HAP-1 (cell line): ENCODE results near the gene TYW3.

ENCODE experiments used
- DNase-seq, 2 experiments: peaks; one replicate each; pipeline ENCODE4 v3.0.0-alpha.2; 2016 to 2020; ENCODE audit warnings: low spot score in 2 of 2
- H3K27me3 ChIP-seq: fragments of 250-450 bp; sonication (Bioruptor Pico); 2 replicates; pipeline ENCODE4 v1.5.1; 2020; ENCODE audit warnings: low read depth, mild to moderate bottlenecking, moderate library complexity
- H3K36me3 ChIP-seq: fragments of 250-450 bp; sonication (Bioruptor Pico); replicated peaks from 2 replicates; pipeline ENCODE4 v1.5.1; 2020; ENCODE audit warnings: mild to moderate bottlenecking
- H3K4me1 ChIP-seq: fragments of 250-450 bp; sonication (Bioruptor Pico); 2 replicates; pipeline ENCODE4 v1.5.1; 2020; ENCODE audit warnings: mild to moderate bottlenecking
- H3K4me3 ChIP-seq: fragments of 250-450 bp; sonication (Bioruptor Pico); 2 replicates; pipeline ENCODE4 v1.5.1; 2020; ENCODE audit warnings: mild to moderate bottlenecking, moderate library complexity
- H3K9me3 ChIP-seq: fragments of 250-450 bp; sonication (Bioruptor Pico); 2 replicates; pipeline ENCODE4 v1.5.1; 2020; ENCODE audit warnings: mild to moderate bottlenecking, moderate library complexity
- in situ Hi-C: fragments of 300-500 bp; cut with MboI; formaldehyde crosslinking; loops from 3 replicates; pipeline ENCODE4 v1.14.3; 2020; ENCODE audit warnings: low sequenced_read_pairs, inconsistent platforms, mixed read lengths

The TYW3 gene

GRCh38 chr1:74779750-74780149, 46.8 kb downstream of the TYW3 start:
- Histone ChIP-seq H3K4me3 (no peak overlapping the region), H3K4me1 (no peaks in the 10 kb centered on the region), H3K36me3 (no peaks in the 10 kb centered on the region), H3K27me3 (peaks cover 12% of the 10 kb centered on the region), H3K9me3 (no peaks in the 10 kb centered on the region)
- no peak for DNase-seq
- in situ Hi-C loops = loop anchor here (10.0 kb wide), 1 partner anchor 425 kb away; no protein-coding TSS in a partner anchor

- no peaks in the 10 kb centered on the region for H3K4me1 ChIP-seq
- peaks cover 5% of the 10 kb centered on the region for H3K27me3 ChIP-seq
- H3K36me3 ChIP-seq = no peaks in the 10 kb centered on the region
- DNase-seq = no peak
- no peak overlapping the region for H3K4me3 ChIP-seq
- in situ Hi-C loops = no loop called here
- no peaks in the 10 kb centered on the region for H3K9me3 ChIP-seq
These were observed 47.6 kb downstream of the TYW3 start for GRCh38 chr1:74780594-74780993.

- DNase-seq = no peak
- Histone ChIP-seq H3K9me3 (no peaks in the 10 kb centered on the region), H3K4me3 (no peak overlapping the region), H3K4me1 (no peaks in the 10 kb centered on the region), H3K27me3 (no peaks in the 10 kb centered on the region), H3K36me3 (no peaks in the 10 kb centered on the region)
- in situ Hi-C loops = no loop called here
These were observed 53.0 kb downstream of the TYW3 start for GRCh38 chr1:74785944-74786343.

- Histone ChIP-seq H3K4me1 (no peaks in the 10 kb centered on the region), H3K4me3 (no peak overlapping the region), H3K9me3 (no peaks in the 10 kb centered on the region), H3K36me3 (no peaks in the 10 kb centered on the region), H3K27me3 (peaks cover 5% of the 10 kb centered on the region; the same call in 1 of the 2 replicates)
- no peak for DNase-seq
- in situ Hi-C loops = no loop called here
These were observed 57.5 kb downstream of the TYW3 start for GRCh38 chr1:74790453-74790852.

GRCh38 chr1:74791491-74791890, 58.5 kb downstream of the TYW3 start:
- Histone ChIP-seq H3K9me3 (no peaks in the 10 kb centered on the region), H3K27me3 (peaks cover 5% of the 10 kb centered on the region; the same call in 1 of the 2 replicates), H3K4me3 (no peak overlapping the region), H3K36me3 (no peaks in the 10 kb centered on the region), H3K4me1 (no peaks in the 10 kb centered on the region)
- no peak for DNase-seq
- in situ Hi-C loops = no loop called here

GRCh38 chr1:74799119-74799657, 66.2 kb downstream of the TYW3 start:
- Histone ChIP-seq H3K9me3 (no peaks in the 10 kb centered on the region), H3K27me3 (no peaks in the 10 kb centered on the region; the same call in 1 of the 2 replicates), H3K36me3 (no peaks in the 10 kb centered on the region), H3K4me1 (no peaks in the 10 kb centered on the region), H3K4me3 (no peak overlapping the region)
- no peak for DNase-seq
- in situ Hi-C loops = no loop called here

- in situ Hi-C loops = no loop called here
- Histone ChIP-seq H3K4me3 (no peak overlapping the region), H3K9me3 (no peaks in the 10 kb centered on the region), H3K27me3 (no peaks in the 10 kb centered on the region), H3K4me1 (no peaks in the 10 kb centered on the region), H3K36me3 (no peaks in the 10 kb centered on the region)
- DNase-seq = no peak
These were observed 78.7 kb downstream of the TYW3 start for GRCh38 chr1:74811436-74812179.

GRCh38 chr1:74812180-74812541, 79.2 kb downstream of the TYW3 start:
- DNase-seq = no peak
- H3K27me3 ChIP-seq = no peaks in the 10 kb centered on the region
- H3K36me3 ChIP-seq = no peaks in the 10 kb centered on the region
- H3K4me3 ChIP-seq = no peak overlapping the region
- in situ Hi-C loops = no loop called here
- no peaks in the 10 kb centered on the region for H3K4me1 ChIP-seq
- H3K9me3 ChIP-seq = no peaks in the 10 kb centered on the region
